ENCODE data around the gene DPYD. TPM values are rescaled to one million over a fixed set of nuclear protein-coding genes. Genes with fewer than 3 reads are reported as not detected.

The DPYD gene
- polyA plus RNA-seq, 1 of the 3 experiments (the other 2 are of a cell fraction) = 23.0 TPM

GRCh38 chr1:97691325-97691724 is 229.5 kb downstream of the DPYD start (continued):
- TF ChIP-seq CTCF (IDR thresholded peaks at IDR 0.05) (no peak), FOXJ3 (CRISPR knock-in tag; IDR thresholded peaks at IDR 0.05) (peak; percentile 67; the same call in 1 of the 2 replicates), MAX (IDR thresholded peaks at IDR 0.05; ENCODE audit: low read depth) (no peak), USF2 (IDR thresholded peaks at IDR 0.05; ENCODE audit: borderline replicate concordance, low read depth, low read length) (no peak), FOSL2 (IDR thresholded peaks at IDR 0.05; ENCODE audit: borderline replicate concordance, low read depth) (no peak), REST (IDR thresholded peaks at IDR 0.05; ENCODE audit: low read depth, low read length) (no peak), CHD2 (IDR thresholded peaks at IDR 0.05; ENCODE audit: low read length, partially characterized antibody) (peak; percentile 50)

GRCh38 chr1:97685360-97685759 is 235.5 kb downstream of the DPYD start:
- no peaks in the 10 kb centered on the region for H3K9me3 ChIP-seq
- H3K9me2 ChIP-seq = no peaks in the 10 kb centered on the region
- H2AFZ ChIP-seq (ENCODE audit: low read depth) = no peak overlapping the region
- POLR2A ChIA-PET = no interaction called here
- H3K36me3 ChIP-seq (replicated peaks in 1 of 2; ENCODE audit: control insufficient read depth in 1 of 2, insufficient read depth in 2 of 2, low read length in 1 of 2) = peaks cover 0 to 86% of the 10 kb centered on the region in 2 experiments
- no peak for DNase-seq
- no peaks in the 10 kb centered on the region for H4K20me1 ChIP-seq (ENCODE audit: insufficient read depth)
- no peak overlapping the region for H3K9ac ChIP-seq
- no peak overlapping the region for H3K27ac ChIP-seq (ENCODE audit: low read depth in 2 of 2, low read length in 1 of 2)
- no peaks in the 10 kb centered on the region; a peak in 2 of 4 replicates for H3K4me1 ChIP-seq (ENCODE audit: control insufficient read depth in 1 of 2, insufficient read depth in 2 of 2, low read depth in 1 of 2, low read length in 1 of 2)
- no peak overlapping the region for H3K4me3 ChIP-seq (ENCODE audit: low read depth in 2 of 2, low read length in 1 of 2)
- H3K27me3 ChIP-seq (ENCODE audit: insufficient read depth) = no peaks in the 10 kb centered on the region
- CTCF ChIA-PET = no interaction called here
- no peak overlapping the region for H3K4me2 ChIP-seq
- peaks cover 20% of the 10 kb centered on the region for H3F3A ChIP-seq (replicated peaks; ENCODE audit: insufficient read depth)
- H3K79me2 ChIP-seq (ENCODE audit: insufficient read depth) = peaks cover 19% of the 10 kb centered on the region
- WGBS (ENCODE audit: low lambda C conversion rate) = 91% methylated on average over 2 of the region's 2 CpGs
- TF ChIP-seq MAX (IDR thresholded peaks at IDR 0.05; ENCODE audit: low read depth) = no peak
- no peak for TF ChIP-seq EP300 (IDR thresholded peaks at IDR 0.05; ENCODE audit: borderline replicate concordance in 1 of 2, low read depth in 1 of 2, low read length in 1 of 2)
- TF ChIP-seq TAF1 (IDR thresholded peaks at IDR 0.05; ENCODE audit: borderline replicate concordance, low read depth, low read length) = no peak
- no peak for TF ChIP-seq RXRA (IDR thresholded peaks at IDR 0.05; ENCODE audit: borderline replicate concordance, low read depth)
- TF ChIP-seq REST (IDR thresholded peaks at IDR 0.05; ENCODE audit: low read depth, low read length) = no peak
- no peak for TF ChIP-seq IRF3 (IDR thresholded peaks at IDR 0.05; ENCODE audit: low read depth, low read length)
- no peak for TF ChIP-seq RCOR1 (IDR thresholded peaks at IDR 0.05; ENCODE audit: low read length)
- TF ChIP-seq RFX5 (IDR thresholded peaks at IDR 0.05; ENCODE audit: low read length) = no peak
- no peak for TF ChIP-seq USF2 (IDR thresholded peaks at IDR 0.05; ENCODE audit: borderline replicate concordance, low read depth, low read length)
- TF ChIP-seq CHD2 (IDR thresholded peaks at IDR 0.05; ENCODE audit: low read length, partially characterized antibody) = no peak
- no peak for TF ChIP-seq USF1 (IDR thresholded peaks at IDR 0.05; ENCODE audit: borderline replicate concordance, low read depth)
